Stimulated activated naive CD8-positive, alpha-beta T cell treated with anti-CD3 and anti-CD28 coated beads, Interleukin-15, Interleukin-2, amounts not matched to agents 100 ng/mL and 50 ng/mL, for 24 hours (primary cell): ENCODE results near the gene NEMP1.
"Not testable (repeated sequence)": the region's sequence is repeated elsewhere in the genome, so short reads cannot be mapped to it uniquely, and the experiment has no call there.

Experiments used
- H3K27ac Mint-ChIP-seq: one replicate; pipeline ENCODE4 v1.8.0; 2021; ENCODE audit warnings: mild to moderate bottlenecking, mixed read lengths
- H3K27me3 Mint-ChIP-seq: one replicate; pipeline ENCODE4 v1.8.0; 2021; ENCODE audit warnings: mixed read lengths
- H3K36me3 Mint-ChIP-seq: one replicate; pipeline ENCODE4 v1.8.0; 2021; ENCODE audit warnings: low read depth, mixed read lengths
- H3K4me1 Mint-ChIP-seq: one replicate; pipeline ENCODE4 v1.8.0; 2021; ENCODE audit warnings: low read depth, mixed read lengths
- H3K4me3 Mint-ChIP-seq: one replicate; pipeline ENCODE4 v1.8.0; 2021; ENCODE audit warnings: mild to moderate bottlenecking, mixed read lengths
- H3K9me3 Mint-ChIP-seq: one replicate; pipeline ENCODE4 v1.8.0; 2021; ENCODE audit warnings: mixed read lengths

NEMP1 gene

GRCh38 chr12:57078519-57079404 lies at the start of gene NEMP1:
Gene NEMP1, minus strand, starts transcription at chr12:57078791. Its CDS starts 46 bp downstream, at chr12:57078745.
- H3K27ac Mint-ChIP-seq, result peak within 1 kb of the TSS; percentile 97
- no peaks in the 10 kb centered on the region for H3K27me3 Mint-ChIP-seq
- H3K4me3 Mint-ChIP-seq, result peak within 1 kb of the TSS; percentile 97
- H3K9me3 Mint-ChIP-seq, result no peaks in the 10 kb centered on the region
- H3K36me3 Mint-ChIP-seq, result peaks cover 4% of the 10 kb centered on the region
- peaks cover 48% of the 10 kb centered on the region for H3K4me1 Mint-ChIP-seq

GRCh38 chr12:57127726-57128518 lies 49.3 kb upstream of the NEMP1 start, which contains the start of gene LRP1:
Gene LRP1, plus strand, starts transcription at chr12:57128483. Its CDS starts 482 bp downstream, at chr12:57128965.
- Mint-ChIP-seq H3K36me3 (no peaks in the 10 kb centered on the region), H3K4me1 (peaks cover 20% of the 10 kb centered on the region), H3K27ac (no peak within 1 kb of the TSS), H3K9me3 (no peaks in the 10 kb centered on the region), H3K27me3 (peaks cover 19% of the 10 kb centered on the region), H3K4me3 (peak within 1 kb of the TSS; percentile 80)

- Mint-ChIP-seq H3K4me3 (peak overlapping the region; percentile 80), H3K4me1 (peaks cover 20% of the 10 kb centered on the region), H3K9me3 (no peaks in the 10 kb centered on the region), H3K36me3 (no peaks in the 10 kb centered on the region), H3K27ac (no peak overlapping the region), H3K27me3 (peaks cover 14% of the 10 kb centered on the region)
Measured at GRCh38 chr12:57127101-57127725, 48.6 kb upstream of the NEMP1 start.

- Mint-ChIP-seq H3K4me3 (no peak overlapping the region), H3K9me3 (no peaks in the 10 kb centered on the region), H3K27ac (no peak overlapping the region), H3K4me1 (peaks cover 20% of the 10 kb centered on the region), H3K27me3 (peaks cover 14% of the 10 kb centered on the region), H3K36me3 (no peaks in the 10 kb centered on the region)
Measured at GRCh38 chr12:57126561-57126960, 48.0 kb upstream of the NEMP1 start.

- Mint-ChIP-seq H3K9me3 (no peaks in the 10 kb centered on the region), H3K27ac (no peak overlapping the region), H3K27me3 (peaks cover 14% of the 10 kb centered on the region), H3K4me1 (peaks cover 20% of the 10 kb centered on the region), H3K36me3 (no peaks in the 10 kb centered on the region), H3K4me3 (no peak overlapping the region)
Measured at GRCh38 chr12:57126061-57126460, 47.5 kb upstream of the NEMP1 start.

- no peak overlapping the region for H3K27ac Mint-ChIP-seq
- no peaks in the 10 kb centered on the region for H3K36me3 Mint-ChIP-seq
- peaks cover 10% of the 10 kb centered on the region for H3K27me3 Mint-ChIP-seq
- no peak overlapping the region for H3K4me3 Mint-ChIP-seq
- H3K4me1 Mint-ChIP-seq, result peaks cover 21% of the 10 kb centered on the region
- no peaks in the 10 kb centered on the region for H3K9me3 Mint-ChIP-seq
Measured at GRCh38 chr12:57124261-57124877, 45.8 kb upstream of the NEMP1 start.

- H3K27ac Mint-ChIP-seq, result no peak overlapping the region
- peaks cover 27% of the 10 kb centered on the region for H3K4me1 Mint-ChIP-seq
- no peaks in the 10 kb centered on the region for H3K9me3 Mint-ChIP-seq
- peaks cover 10% of the 10 kb centered on the region for H3K27me3 Mint-ChIP-seq
- H3K4me3 Mint-ChIP-seq, result no peak overlapping the region
- no peaks in the 10 kb centered on the region for H3K36me3 Mint-ChIP-seq
Measured at GRCh38 chr12:57123813-57124212, 45.2 kb upstream of the NEMP1 start.

- H3K27me3 Mint-ChIP-seq, H3K9me3 Mint-ChIP-seq, H3K36me3 Mint-ChIP-seq, H3K4me3 Mint-ChIP-seq, H3K27ac Mint-ChIP-seq: not testable (repeated sequence)
- peaks cover 24% of the 10 kb centered on the region for H3K4me1 Mint-ChIP-seq
Measured at GRCh38 chr12:57120718-57121117, 42.1 kb upstream of the NEMP1 start.

- Mint-ChIP-seq H3K36me3 (no peaks in the 10 kb centered on the region), H3K27ac (peak overlapping the region; percentile 24), H3K4me3 (no peak overlapping the region), H3K4me1 (peaks cover 22% of the 10 kb centered on the region), H3K9me3 (no peaks in the 10 kb centered on the region), H3K27me3 (peaks cover 2% of the 10 kb centered on the region)
Measured at GRCh38 chr12:57119294-57120085, 40.9 kb upstream of the NEMP1 start.

GRCh38 chr12:57118711-57119271 lies 40.2 kb upstream of the NEMP1 start:
- H3K27ac Mint-ChIP-seq, result peak overlapping the region; percentile 24

GRCh38 chr12:57116580-57117281 lies 38.1 kb upstream of the NEMP1 start:
- Mint-ChIP-seq H3K27me3 (no peaks in the 10 kb centered on the region), H3K4me3 (no peak overlapping the region), H3K9me3 (no peaks in the 10 kb centered on the region), H3K36me3 (no peaks in the 10 kb centered on the region), H3K4me1 (peaks cover 34% of the 10 kb centered on the region), H3K27ac (no peak overlapping the region)

More at GRCh38 chr12:57118711-57119271, 40.2 kb upstream of the NEMP1 start:
- Mint-ChIP-seq H3K4me1 (peaks cover 18% of the 10 kb centered on the region), H3K36me3 (no peaks in the 10 kb centered on the region), H3K27me3 (no peaks in the 10 kb centered on the region), H3K4me3 (no peak overlapping the region), H3K9me3 (no peaks in the 10 kb centered on the region)

- no peaks in the 10 kb centered on the region for H3K27me3 Mint-ChIP-seq
- peak overlapping the region; percentile 99 for H3K27ac Mint-ChIP-seq
- peak overlapping the region; percentile 89 for H3K4me3 Mint-ChIP-seq
- no peaks in the 10 kb centered on the region for H3K9me3 Mint-ChIP-seq
- peaks cover 38% of the 10 kb centered on the region for H3K4me1 Mint-ChIP-seq
- H3K36me3 Mint-ChIP-seq, result peaks cover 15% of the 10 kb centered on the region
Measured at GRCh38 chr12:57112492-57113294, 34.1 kb upstream of the NEMP1 start.
